SK-N-SH (cell line): ENCODE results near the gene SPATA13. TPM values are rescaled to one million over a fixed set of nuclear protein-coding genes. Genes with fewer than 3 reads are reported as not detected.
A peak's percentile ranks its signal among the peaks of the same experiment; 100 is the strongest.
"Not testable (repeated sequence)": the region's sequence is repeated elsewhere in the genome, so short reads cannot be mapped to it uniquely, and the experiment has no call there.

Source experiments
- CTCF ChIA-PET: fragments of 300-600, 350-600 bp; formaldehyde crosslinking; extraction: SDS; loops from one replicate; lab custom pipeline; 2021; lab: Yijun Ruan, JAX
- POLR2A ChIA-PET: fragments of 350-600 bp; sonication (Branson Sonifier 250); formaldehyde crosslinking; extraction: SDS; loops from one replicate; lab custom pipeline; 2020; ENCODE audit warnings: antibody characterized with exemption, inconsistent platforms; lab: Yijun Ruan, JAX
- DNase-seq: peaks from one replicate; pipeline ENCODE4 v3.0.0; 2012
- H2AFZ ChIP-seq: fragments of 200-600 bp; sonication (generic); 2 replicates; pipeline ENCODE4 v1.8.1; 2016; ENCODE audit warnings: antibody characterized with exemption, mild to moderate bottlenecking, low read depth
- H3F3A ChIP-seq: fragments of 200-600 bp; sonication (generic); replicated peaks from 2 replicates; pipeline ENCODE3; 2016; ENCODE audit warnings: antibody characterized with exemption, mild to moderate bottlenecking; ENCODE audit not compliant: insufficient read depth
- H3K27ac ChIP-seq, 2 experiments: fragments of 200-500 bp in 1 of 2; fragments of 200-600 bp in 1 of 2; sonication (Bioruptor generic) in 1 of 2; sonication (generic), shearing (Covaris generic) in 1 of 2; 2 replicates each; pipeline versions ENCODE4 v1.5.1 to v1.6.1; 2014 to 2016; ENCODE audit warnings: low read depth in 2 of 2, inconsistent platforms in 1 of 2, low read length in 1 of 2, mild to moderate bottlenecking in 1 of 2, mixed read lengths in 1 of 2
- H3K27me3 ChIP-seq: fragments of 200-600 bp; sonication (generic), shearing (Covaris generic); 2 replicates; pipeline ENCODE4 v1.6.1; 2016; ENCODE audit warnings: mixed run types; ENCODE audit not compliant: insufficient read depth
- H3K36me3 ChIP-seq, 2 experiments: fragments of 200-500 bp in 1 of 2; fragments of 200-600 bp in 1 of 2; sonication (Bioruptor generic) in 1 of 2; sonication (generic) in 1 of 2; replicated peaks in 1 of 2; 2 replicates each; pipeline versions ENCODE3 to v1.5.1; 2014 to 2016; ENCODE audit warnings: low read length in 1 of 2, mild to moderate bottlenecking in 1 of 2; ENCODE audit not compliant: insufficient read depth in 2 of 2, control insufficient read depth in 1 of 2
- H3K4me1 ChIP-seq, 2 experiments: fragments of 200-500 bp in 1 of 2; fragments of 200-600 bp in 1 of 2; sonication (Bioruptor generic) in 1 of 2; sonication (generic), shearing (Covaris generic) in 1 of 2; 2 replicates each; pipeline versions ENCODE4 v1.5.1 to v1.6.1; 2014 to 2016; ENCODE audit warnings: low read depth in 1 of 2, low read length in 1 of 2, mixed run types in 1 of 2; ENCODE audit not compliant: insufficient read depth in 2 of 2, control insufficient read depth in 1 of 2
- H3K4me2 ChIP-seq: fragments of 200-600 bp; sonication (generic), shearing (Covaris generic); 2 replicates; pipeline ENCODE4 v1.6.1; 2017; ENCODE audit warnings: mixed run types
- H3K4me3 ChIP-seq, 2 experiments: fragments of 200-500 bp in 1 of 2; fragments of 200-600 bp in 1 of 2; sonication (Bioruptor generic) in 1 of 2; sonication (generic), shearing (Covaris generic) in 1 of 2; 2 replicates each; pipeline versions ENCODE4 v1.5.1 to v1.8.1; 2014 to 2016; ENCODE audit warnings: low read depth in 2 of 2, inconsistent platforms in 1 of 2, low read length in 1 of 2, mild to moderate bottlenecking in 1 of 2, mixed read lengths in 1 of 2, moderate library complexity in 1 of 2
- H3K79me2 ChIP-seq: fragments of 200-600 bp; sonication (generic); 2 replicates; pipeline ENCODE4 v1.8.1; 2017; ENCODE audit warnings: mild to moderate bottlenecking; ENCODE audit not compliant: insufficient read depth
- H3K9ac ChIP-seq: fragments of 200-600 bp; sonication (generic); 2 replicates; pipeline ENCODE4 v1.6.1; 2017; ENCODE audit warnings: mixed run types
- H3K9me2 ChIP-seq: fragments of 200-600 bp; sonication (generic); 2 replicates; pipeline ENCODE4 v1.6.1; 2017; ENCODE audit warnings: mixed run types
- H3K9me3 ChIP-seq: fragments of 200-600 bp; sonication (generic); 2 replicates; pipeline ENCODE4 v1.6.1; 2017; ENCODE audit warnings: mixed run types, mild to moderate bottlenecking, moderate library complexity
- H4K20me1 ChIP-seq: fragments of 200-600 bp; sonication (generic); 2 replicates; pipeline ENCODE4 v1.6.1; 2017; ENCODE audit warnings: mild to moderate bottlenecking, mixed run types; ENCODE audit not compliant: insufficient read depth
- FOXM1 ChIP-seq: IDR thresholded peaks from 2 replicates; pipeline ENCODE4 v1.4.0; 2012; ENCODE audit warnings: low read depth, mild to moderate bottlenecking
- GABPA ChIP-seq: IDR thresholded peaks from 2 replicates; pipeline ENCODE4 v1.4.0; 2012; ENCODE audit warnings: low read depth, mild to moderate bottlenecking
- JUND ChIP-seq: IDR thresholded peaks from 2 replicates; pipeline ENCODE4 v1.4.0; 2012
- TEAD4 ChIP-seq: IDR thresholded peaks from 2 replicates; pipeline ENCODE4 v1.4.0; 2012; ENCODE audit warnings: mild to moderate bottlenecking, borderline replicate concordance; ENCODE audit not compliant: insufficient read depth
- USF2 ChIP-seq: fragments of 150-350 bp; IDR thresholded peaks from 2 replicates; pipeline ENCODE4 v1.6.1; 2017; ENCODE audit warnings: antibody characterized with exemption, low read length, low read depth, borderline replicate concordance
- ZBTB33 ChIP-seq: IDR thresholded peaks from 2 replicates; pipeline ENCODE4 v1.4.0; 2012; ENCODE audit warnings: low read depth, borderline replicate concordance
- WGBS: methylation state at CpG from one replicate; pipeline ENCODE4 v1.1.6; 2017; ENCODE audit warnings: low lambda C conversion rate; 5-methylcytosine and 5-hydroxymethylcytosine counted together
- polyA plus RNA-seq, 3 experiments: library from polyadenylated mRNA; depleted of rRNA; stranded (reverse); fragments of >200 nt; gene quantifications; 2 replicates each; pipeline ENCODE4 v1.2.3, GENCODE V29; 2012
- TF ChIP-seq, protein P1 (sequence below): fragments of 200-600 bp; sonication (generic); IDR thresholded peaks from 2 replicates; pipeline ENCODE4 v1.6.1; 2017; ENCODE audit warnings: antibody characterized with exemption, mild to moderate bottlenecking, moderate library complexity
- TF ChIP-seq, protein P2 (sequence below): fragments of 150-350 bp; IDR thresholded peaks from 2 replicates; pipeline ENCODE4 v1.6.1; 2016; ENCODE audit warnings: mild to moderate bottlenecking, low read depth, low read length

Gene SPATA13
- polyA plus RNA-seq, 1 of the 3 experiments (the other 2 are of a cell fraction) = 4.3 TPM

- H3K4me1 ChIP-seq, H3K9me2 ChIP-seq, H3K9me3 ChIP-seq, CTCF ChIA-PET, H3K9ac ChIP-seq, H4K20me1 ChIP-seq, DNase-seq, H3K36me3 ChIP-seq, H3F3A ChIP-seq, H3K4me2 ChIP-seq, H3K27ac ChIP-seq, H3K79me2 ChIP-seq, POLR2A ChIA-PET, H2AFZ ChIP-seq, H3K27me3 ChIP-seq: not testable (repeated sequence)
- peak overlapping the region in 1 of 2 experiments; percentile 33; a peak in 1 of 4 replicates for H3K4me3 ChIP-seq
- 22% methylated on average over 23 of the region's 23 CpGs for WGBS
Observed at GRCh38 chr13:24327598-24327997, 167.1 kb downstream of the SPATA13 start.

DNA sequence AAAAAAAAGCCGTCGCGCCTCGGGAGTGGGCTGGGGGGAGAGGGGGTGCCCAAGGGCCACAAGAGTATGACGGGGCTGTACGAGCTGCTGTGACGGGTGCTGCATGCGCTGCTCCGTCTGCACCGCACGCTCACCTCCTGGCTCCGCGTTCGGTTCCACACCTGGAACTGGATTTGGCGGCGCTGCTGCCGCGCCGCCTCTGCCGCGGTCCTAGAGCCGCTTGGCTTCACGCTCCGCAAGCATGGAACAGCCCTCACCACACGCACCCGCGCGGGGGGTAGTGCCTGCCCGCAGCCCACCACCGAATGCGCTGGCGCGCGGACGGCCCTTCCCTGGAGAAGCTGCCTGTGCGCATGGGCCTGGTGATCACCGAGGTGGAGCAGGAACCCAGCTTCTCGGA, 167.6 kb downstream of the SPATA13 start:
- 7% methylated on average over 11 of the region's 38 CpGs for WGBS
- Histone ChIP-seq H3K4me3 (peak overlapping the region in 1 of 2 experiments; percentile 33; a peak in 2 of 4 replicates), H3K9me2 (no peaks in the 10 kb centered on the region), H3K4me2 (peak overlapping the region; percentile 33), H3K27ac (no peak overlapping the region), H3K9ac (no peak overlapping the region), H3K27me3 (no peaks in the 10 kb centered on the region), H3K4me1 (no peaks in the 10 kb centered on the region), H3K79me2 (no peaks in the 10 kb centered on the region), H3K36me3 (no peaks in the 10 kb centered on the region), H4K20me1 (no peaks in the 10 kb centered on the region), H3K9me3 (no peaks in the 10 kb centered on the region), H3F3A (no peaks in the 10 kb centered on the region), H2AFZ (peak overlapping the region; percentile 59; the same call in 1 of the 2 replicates)
- CTCF ChIA-PET = no interaction called here
- POLR2A ChIA-PET = no interaction called here
- TF ChIP-seq, protein P1, sequence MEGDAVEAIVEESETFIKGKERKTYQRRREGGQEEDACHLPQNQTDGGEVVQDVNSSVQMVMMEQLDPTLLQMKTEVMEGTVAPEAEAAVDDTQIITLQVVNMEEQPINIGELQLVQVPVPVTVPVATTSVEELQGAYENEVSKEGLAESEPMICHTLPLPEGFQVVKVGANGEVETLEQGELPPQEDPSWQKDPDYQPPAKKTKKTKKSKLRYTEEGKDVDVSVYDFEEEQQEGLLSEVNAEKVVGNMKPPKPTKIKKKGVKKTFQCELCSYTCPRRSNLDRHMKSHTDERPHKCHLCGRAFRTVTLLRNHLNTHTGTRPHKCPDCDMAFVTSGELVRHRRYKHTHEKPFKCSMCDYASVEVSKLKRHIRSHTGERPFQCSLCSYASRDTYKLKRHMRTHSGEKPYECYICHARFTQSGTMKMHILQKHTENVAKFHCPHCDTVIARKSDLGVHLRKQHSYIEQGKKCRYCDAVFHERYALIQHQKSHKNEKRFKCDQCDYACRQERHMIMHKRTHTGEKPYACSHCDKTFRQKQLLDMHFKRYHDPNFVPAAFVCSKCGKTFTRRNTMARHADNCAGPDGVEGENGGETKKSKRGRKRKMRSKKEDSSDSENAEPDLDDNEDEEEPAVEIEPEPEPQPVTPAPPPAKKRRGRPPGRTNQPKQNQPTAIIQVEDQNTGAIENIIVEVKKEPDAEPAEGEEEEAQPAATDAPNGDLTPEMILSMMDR = no peak
- TF ChIP-seq USF2 = no peak
- DNase-seq = peak; percentile 60

DNA sequence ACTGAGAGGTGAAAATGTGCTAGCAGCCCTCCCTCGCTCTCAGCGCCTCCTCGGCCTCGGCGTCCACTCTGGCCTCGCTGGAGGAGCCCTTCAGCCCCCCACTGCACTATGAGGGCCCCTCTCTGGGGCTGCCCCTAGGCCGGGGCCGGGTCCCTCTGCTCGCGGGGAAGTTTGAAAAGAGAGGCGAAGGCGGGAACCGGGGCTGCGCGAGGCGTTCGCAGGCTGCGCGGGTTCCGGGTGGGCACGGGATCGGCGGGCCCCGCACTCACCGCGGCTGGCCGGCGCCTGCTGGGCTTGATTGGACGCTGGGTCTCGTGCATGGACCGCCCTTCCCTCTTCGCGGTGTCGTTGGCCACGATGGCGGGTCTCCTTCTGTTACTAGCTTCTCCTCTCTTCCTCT, 178.2 kb downstream of the SPATA13 start:
- Histone ChIP-seq H3K4me2 (no peak overlapping the region), H4K20me1 (no peaks in the 10 kb centered on the region), H3K9me2 (no peaks in the 10 kb centered on the region), H3K9me3 (no peaks in the 10 kb centered on the region), H2AFZ (no peak overlapping the region), H3K4me3 (no peak overlapping the region), H3K9ac (no peak overlapping the region), H3K4me1 (no peaks in the 10 kb centered on the region), H3K27ac (no peak overlapping the region), H3K79me2 (no peaks in the 10 kb centered on the region), H3K27me3 (no peaks in the 10 kb centered on the region), H3K36me3 (no peaks in the 10 kb centered on the region), H3F3A (no peaks in the 10 kb centered on the region)
- WGBS = 86% methylated on average over 5 of the region's 36 CpGs
- POLR2A ChIA-PET = no interaction called here
- CTCF ChIA-PET = no interaction called here
- TF ChIP-seq GABPA (no peak), JUND (no peak), TEAD4 (no peak), ZBTB33 (no peak), FOXM1 (no peak)
- TF ChIP-seq, protein P2, sequence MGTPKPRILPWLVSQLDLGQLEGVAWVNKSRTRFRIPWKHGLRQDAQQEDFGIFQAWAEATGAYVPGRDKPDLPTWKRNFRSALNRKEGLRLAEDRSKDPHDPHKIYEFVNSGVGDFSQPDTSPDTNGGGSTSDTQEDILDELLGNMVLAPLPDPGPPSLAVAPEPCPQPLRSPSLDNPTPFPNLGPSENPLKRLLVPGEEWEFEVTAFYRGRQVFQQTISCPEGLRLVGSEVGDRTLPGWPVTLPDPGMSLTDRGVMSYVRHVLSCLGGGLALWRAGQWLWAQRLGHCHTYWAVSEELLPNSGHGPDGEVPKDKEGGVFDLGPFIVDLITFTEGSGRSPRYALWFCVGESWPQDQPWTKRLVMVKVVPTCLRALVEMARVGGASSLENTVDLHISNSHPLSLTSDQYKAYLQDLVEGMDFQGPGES = no peak
- DNase-seq = no peak
